Airway epithelial cell (primary cell): ENCODE data around the gene HSFY2. TPM values are rescaled to one million over a fixed set of nuclear protein-coding genes. Genes with fewer than 3 reads are reported as not detected.

ENCODE experiments used
- total RNA-seq: library from RNA; depleted of rRNA; stranded (reverse); fragments of >200 nt; gene quantifications from 2 replicates; pipeline ENCODE4 v1.2.3, GENCODE V29; 2015

HSFY2 gene, protein sequence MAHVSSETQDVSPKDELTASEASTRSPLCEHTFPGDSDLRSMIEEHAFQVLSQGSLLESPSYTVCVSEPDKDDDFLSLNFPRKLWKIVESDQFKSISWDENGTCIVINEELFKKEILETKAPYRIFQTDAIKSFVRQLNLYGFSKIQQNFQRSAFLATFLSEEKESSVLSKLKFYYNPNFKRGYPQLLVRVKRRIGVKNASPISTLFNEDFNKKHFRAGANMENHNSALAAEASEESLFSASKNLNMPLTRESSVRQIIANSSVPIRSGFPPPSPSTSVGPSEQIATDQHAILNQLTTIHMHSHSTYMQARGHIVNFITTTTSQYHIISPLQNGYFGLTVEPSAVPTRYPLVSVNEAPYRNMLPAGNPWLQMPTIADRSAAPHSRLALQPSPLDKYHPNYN
- total RNA-seq: not detected in 2 replicates

DNA sequence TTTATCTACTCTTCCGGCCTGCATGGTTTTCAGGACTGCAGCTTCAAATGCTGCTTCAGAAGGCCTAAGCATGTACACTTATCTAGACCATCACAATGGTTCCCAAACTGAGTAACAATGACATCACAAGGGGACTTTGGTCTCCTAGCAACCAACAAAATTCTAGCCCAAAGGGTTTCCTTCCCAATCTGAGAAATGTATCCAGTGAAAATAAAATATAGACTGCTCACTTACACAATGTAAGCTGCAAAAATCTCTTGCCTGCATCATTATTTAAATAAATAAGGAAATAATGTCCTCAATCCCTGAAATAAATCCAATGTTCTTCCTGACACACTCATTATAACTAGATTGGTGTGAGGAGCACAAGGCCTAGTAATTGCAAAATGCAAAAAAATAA, at the start of gene HSFY2:
Gene HSFY2, minus strand, starts transcription at position 101 of the 400 bp plus-strand sequence. CDS start 117 bp downstream, outside the sequence.

Other genes with a start within 250 kb of the HSFY2 start
- gene HSFY1, start 227.0 kb downstream of the HSFY2 start, total RNA-seq: not detected in 2 replicates